Kidney tubule cell (primary cell): ENCODE data around the gene ZNF677.
"Not testable (repeated sequence)": the region's sequence is repeated elsewhere in the genome, so short reads cannot be mapped to it uniquely, and the experiment has no call there.

Experiments
- DNase-seq: peaks from one replicate; pipeline ENCODE4 v3.0.0-alpha.2; 2018; ENCODE audit warnings: low spot score

ZNF677 gene

GRCh38 chr19:53254411-53255341, at the start of gene ZNF677:
Gene ZNF677 (minus strand): TSS chr19:53254873. CDS start chr19:53251550, 3,323 bp downstream.
- DNase-seq = peak; percentile 76

- DNase-seq = not testable (repeated sequence)
These were observed 46.7 kb upstream of the ZNF677 start for GRCh38 chr19:53301341-53301740.

GRCh38 chr19:53294786-53295441, 40.2 kb upstream of the ZNF677 start:
- no peak for DNase-seq

- no peak for DNase-seq
These were observed 36.3 kb upstream of the ZNF677 start for GRCh38 chr19:53290758-53291549.

- DNase-seq = no peak
These were observed 30.4 kb upstream of the ZNF677 start for GRCh38 chr19:53285087-53285486.

GRCh38 chr19:53281947-53282346, 27.3 kb upstream of the ZNF677 start:
- not testable (repeated sequence) for DNase-seq

GRCh38 chr19:53275480-53275879, 20.8 kb upstream of the ZNF677 start:
- DNase-seq = no peak

- DNase-seq = no peak
These were observed 17.4 kb upstream of the ZNF677 start for GRCh38 chr19:53272044-53272443.

- DNase-seq = not testable (repeated sequence)
These were observed 15.2 kb upstream of the ZNF677 start for GRCh38 chr19:53269861-53270260.

GRCh38 chr19:53267623-53268022, 12.9 kb upstream of the ZNF677 start, which contains the start of gene VN1R4:
Gene VN1R4 (minus strand): TSS chr19:53267723. CDS start chr19:53267665, 58 bp downstream.
- DNase-seq = not testable (repeated sequence)

- DNase-seq = not testable (repeated sequence)
These were observed 3.2 kb upstream of the ZNF677 start, which contains the start of gene VN1R2 for GRCh38 chr19:53257715-53258342. Gene VN1R2 (plus strand): TSS chr19:53258292. CDS start chr19:53258376, 84 bp downstream.

GRCh38 chr19:53246498-53246897, 8.2 kb downstream of the ZNF677 start:
- no peak for DNase-seq

- no peak for DNase-seq
These were observed 17.4 kb downstream of the ZNF677 start for GRCh38 chr19:53237114-53237777.

- no peak for DNase-seq
These were observed 30.1 kb downstream of the ZNF677 start for GRCh38 chr19:53224606-53225005.

- not testable (repeated sequence) for DNase-seq
These were observed 32.0 kb downstream of the ZNF677 start for GRCh38 chr19:53222716-53223115.

GRCh38 chr19:53212703-53213320, 41.9 kb downstream of the ZNF677 start:
- DNase-seq = no peak

GRCh38 chr19:53211554-53211953, 43.1 kb downstream of the ZNF677 start:
- DNase-seq = not testable (repeated sequence)

- DNase-seq = peak; percentile 79
These were observed 57.8 kb downstream of the ZNF677 start for GRCh38 chr19:53196777-53197396.

GRCh38 chr19:53195265-53195903, 59.3 kb downstream of the ZNF677 start:
- peak; percentile 76 for DNase-seq
